GM12892 (cell line): ENCODE data around the gene ATP1A1.

Source experiments
- POLR2A ChIP-seq: IDR thresholded peaks from 2 replicates; pipeline ENCODE4 v1.6.1; 2011; ENCODE audit warnings: low read depth, low read length, control low read depth
- POLR2AphosphoS5 ChIP-seq: IDR thresholded peaks from 2 replicates; pipeline ENCODE4 v1.6.1; 2011; ENCODE audit warnings: low read depth, low read length, control low read depth
- TAF1 ChIP-seq: IDR thresholded peaks from 2 replicates; pipeline ENCODE4 v1.6.1; 2011; ENCODE audit warnings: low read depth, mild to moderate bottlenecking, control low read depth, low read length, borderline replicate concordance

- TF ChIP-seq POLR2A (no peak), POLR2AphosphoS5 (no peak), TAF1 (no peak)
These were observed 11.4 kb upstream of the ATP1A1 start for GRCh38 chr1:116361648-116362047.
